Measurements from ENCODE around the gene CAMK4.

GRCh38 chr5:111422747-111423720 lies 198.8 kb downstream of the CAMK4 start:
- no peak for TF ChIP-seq POLR2A (IDR thresholded peaks at IDR 0.05; ENCODE audit: low read depth, low read length)
- TF ChIP-seq POLR2AphosphoS5 (IDR thresholded peaks at IDR 0.05; ENCODE audit: low read depth, low read length): no peak
- no peak for TF ChIP-seq TAF1 (IDR thresholded peaks at IDR 0.05; ENCODE audit: borderline replicate concordance, low read depth, low read length)
